Measurements from ENCODE around the gene AFG3L2. TPM values are rescaled to one million over a fixed set of nuclear protein-coding genes. Genes with fewer than 3 reads are reported as not detected.

AFG3L2 gene
- total and polyA plus RNA-seq, 4 experiments from 2014 or later, result 27.8 to 34.6 (median 32.2) TPM

DNA sequence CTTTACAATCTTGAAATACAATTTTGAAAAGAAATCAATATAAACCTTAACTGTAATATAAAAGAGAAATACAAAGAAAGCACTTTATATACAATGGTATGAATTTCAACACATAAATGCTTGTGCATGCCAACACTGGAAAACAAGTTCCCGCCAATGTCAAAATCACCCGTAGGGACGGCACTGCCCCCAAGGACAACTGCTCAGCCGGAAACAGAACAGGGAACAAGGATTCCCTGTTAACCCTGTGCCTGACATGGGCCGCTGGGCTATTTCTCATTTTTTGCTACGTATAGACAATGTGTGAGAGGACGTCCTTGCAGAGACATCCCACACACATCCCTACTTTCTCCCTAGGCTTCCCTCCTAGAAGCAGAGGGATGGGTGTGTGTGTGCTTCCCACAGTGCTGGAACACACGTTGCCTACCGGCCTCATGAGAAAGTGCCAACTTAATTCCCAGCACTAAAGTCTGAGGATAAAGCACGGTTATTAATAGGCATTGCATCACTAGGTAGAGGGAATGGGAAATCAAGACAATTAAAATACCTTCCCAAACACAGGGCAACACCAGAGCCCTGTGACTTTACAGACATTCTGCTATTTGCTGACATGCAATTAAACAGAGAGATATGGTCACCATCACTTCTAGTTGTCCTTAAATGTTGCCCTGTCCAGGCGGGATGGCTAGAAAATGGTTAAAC, 14.4 kb downstream of the AFG3L2 start:
- Mint-ChIP-seq H3K36me3 (peaks cover 56 to 76% of the 10 kb centered on the region in 2 donors), H3K4me3 (no peak overlapping the region), H3K27me3 (no peaks in the 10 kb centered on the region), H3K27ac (no peak overlapping the region), H3K9me3 (no peaks in the 10 kb centered on the region), H3K4me1 (peaks cover 0 to 5% (median 4%) of the 10 kb centered on the region in 4 donors)
- H3K27ac ChIP-seq (ENCODE audit: low read depth, low read length), result no peak overlapping the region
- ChIA-PET POLR2A (ENCODE audit: partially characterized antibody) (no interaction called here), CTCF (ENCODE audit: partially characterized antibody) (no interaction called here)
- H3K36me3 ChIP-seq (ENCODE audit: insufficient read depth, low read length), result peaks cover 56% of the 10 kb centered on the region
- H3K4me1 ChIP-seq (ENCODE audit: insufficient read depth, low read length), result no peaks in the 10 kb centered on the region
- no peak overlapping the region for H3K4me3 ChIP-seq (ENCODE audit: low read length in 2 of 2)
- no peaks in the 10 kb centered on the region for H3K9me3 ChIP-seq (ENCODE audit: control insufficient read depth in 1 of 2, low read length in 2 of 2)
- no peak for DNase-seq
- H3K27me3 ChIP-seq (ENCODE audit: insufficient read depth, low read length), result no peaks in the 10 kb centered on the region
- intact Hi-C loops (cut with micrococcal nuclease), result no loop called here

DNA sequence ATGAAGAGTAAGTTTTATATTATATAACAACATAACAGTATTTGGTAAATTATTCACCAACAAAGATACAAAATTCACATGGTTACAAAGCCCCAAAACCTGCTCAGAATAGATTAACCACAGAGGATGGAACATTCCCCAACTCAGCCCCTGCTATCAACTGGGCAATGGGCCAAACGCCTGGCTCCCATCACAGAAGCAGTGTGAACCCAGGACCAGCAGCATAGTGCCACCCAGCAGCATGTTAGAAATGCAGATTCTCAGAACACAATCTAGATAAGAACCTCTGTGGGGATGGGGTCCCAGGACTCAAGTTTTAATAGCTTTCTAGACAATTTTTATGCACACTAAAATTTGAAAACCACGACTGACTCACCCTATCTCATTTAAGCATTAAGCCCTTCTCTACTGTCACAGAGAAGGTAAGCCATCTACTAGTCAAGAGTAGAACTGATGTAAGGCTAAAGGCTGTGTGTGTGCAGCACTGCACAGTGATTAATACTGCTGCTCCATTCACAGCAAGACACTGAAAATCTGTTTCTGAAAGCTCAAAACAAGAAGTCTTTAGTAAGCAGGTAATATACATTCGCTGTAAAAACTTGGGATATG, 15.2 kb downstream of the AFG3L2 start:
- POLR2A ChIA-PET (ENCODE audit: partially characterized antibody), result no interaction called here
- Histone ChIP-seq H3K9me3 (ENCODE audit: control insufficient read depth in 1 of 2, low read length in 2 of 2) (no peaks in the 10 kb centered on the region), H3K4me3 (ENCODE audit: low read length in 2 of 2) (no peak overlapping the region), H3K36me3 (ENCODE audit: insufficient read depth, low read length) (peaks cover 50% of the 10 kb centered on the region), H3K27ac (ENCODE audit: low read depth, low read length) (no peak overlapping the region), H3K27me3 (ENCODE audit: insufficient read depth, low read length) (no peaks in the 10 kb centered on the region), H3K4me1 (ENCODE audit: insufficient read depth, low read length) (no peaks in the 10 kb centered on the region)
- Mint-ChIP-seq H3K27me3 (no peaks in the 10 kb centered on the region), H3K9me3 (no peaks in the 10 kb centered on the region), H3K27ac (no peak overlapping the region), H3K4me1 (peaks cover 0 to 3% (median under 1%) of the 10 kb centered on the region in 4 donors), H3K36me3 (peaks cover 52 to 73% of the 10 kb centered on the region in 2 donors), H3K4me3 (no peak overlapping the region)
- intact Hi-C loops (cut with micrococcal nuclease), result no loop called here
- no peak for DNase-seq
- CTCF ChIA-PET (ENCODE audit: partially characterized antibody), result interaction anchor here (1.2 kb wide), 1 partner anchor 15 kb away, joined by 3 read pairs; the partner anchor contains the start of gene AFG3L2

DNA sequence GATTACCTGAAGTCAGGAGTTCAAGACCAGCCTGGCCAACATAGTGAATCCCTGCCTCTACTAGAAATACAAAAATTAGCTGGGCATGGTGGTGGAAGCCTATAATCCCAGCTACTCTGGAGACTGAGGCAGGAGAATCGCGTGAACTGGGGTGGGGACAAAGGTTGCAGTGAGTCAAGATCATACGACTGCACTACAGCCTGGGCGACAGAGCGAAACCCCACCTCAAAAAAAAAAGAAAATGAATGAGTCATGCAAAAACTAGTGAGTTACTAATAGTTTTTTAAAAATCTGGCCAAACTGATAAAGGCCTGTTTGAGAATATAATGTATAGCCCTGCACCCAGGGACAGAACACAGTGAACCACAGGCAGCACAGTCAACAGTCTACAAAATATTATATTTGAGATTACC, 17.5 kb downstream of the AFG3L2 start:
- intact Hi-C loops (cut with micrococcal nuclease), result no loop called here
- Histone ChIP-seq H3K36me3 (ENCODE audit: insufficient read depth, low read length) (peaks cover 49% of the 10 kb centered on the region), H3K4me3 (ENCODE audit: low read length in 2 of 2) (no peak overlapping the region), H3K27ac (ENCODE audit: low read depth, low read length) (no peak overlapping the region), H3K9me3 (ENCODE audit: control insufficient read depth in 1 of 2, low read length in 2 of 2) (no peaks in the 10 kb centered on the region), H3K27me3 (ENCODE audit: insufficient read depth, low read length) (no peaks in the 10 kb centered on the region), H3K4me1 (ENCODE audit: insufficient read depth, low read length) (no peaks in the 10 kb centered on the region)
- Mint-ChIP-seq H3K4me3 (no peak overlapping the region), H3K9me3 (no peaks in the 10 kb centered on the region), H3K27me3 (no peaks in the 10 kb centered on the region), H3K27ac (no peak overlapping the region), H3K36me3 (peaks cover 44 to 74% of the 10 kb centered on the region in 2 donors), H3K4me1 (peaks cover 0 to 4% (median under 1%) of the 10 kb centered on the region in 4 donors)
- POLR2A ChIA-PET (ENCODE audit: partially characterized antibody), result no interaction called here
- CTCF ChIA-PET (ENCODE audit: partially characterized antibody), result interaction anchor here (1.2 kb wide), 1 partner anchor 16 kb away, joined by 4 read pairs; no protein-coding TSS in a partner anchor
- DNase-seq, result no peak

DNA sequence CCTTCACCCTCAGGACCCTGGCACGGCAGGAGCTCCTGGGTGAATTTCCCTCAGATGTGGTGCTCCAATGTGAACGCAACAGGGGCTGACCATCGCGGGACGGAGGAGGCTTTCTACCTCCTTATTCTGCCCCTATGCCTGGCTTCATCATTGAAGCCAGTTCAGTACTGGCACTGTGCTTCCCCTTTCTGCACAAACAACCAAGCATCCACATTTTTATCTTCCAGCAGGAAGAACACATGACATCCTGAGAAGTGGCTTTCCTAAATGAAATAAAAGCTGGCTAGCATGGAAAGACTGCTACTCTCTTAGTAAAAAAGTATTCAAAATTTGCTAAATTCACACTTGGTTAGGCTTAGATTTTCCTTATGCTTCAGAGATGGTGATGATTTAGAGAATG, 24.8 kb downstream of the AFG3L2 start:
- no peak for DNase-seq
- Mint-ChIP-seq H3K4me3 (no peak overlapping the region), H3K27ac (no peak overlapping the region), H3K36me3 (peaks cover 51 to 74% of the 10 kb centered on the region in 2 donors), H3K4me1 (peaks cover 0 to 6% (median under 1%) of the 10 kb centered on the region in 4 donors), H3K9me3 (no peaks in the 10 kb centered on the region), H3K27me3 (no peaks in the 10 kb centered on the region)
- Histone ChIP-seq H3K9me3 (ENCODE audit: control insufficient read depth in 1 of 2, low read length in 2 of 2) (no peaks in the 10 kb centered on the region), H3K27me3 (ENCODE audit: insufficient read depth, low read length) (no peaks in the 10 kb centered on the region), H3K4me3 (ENCODE audit: low read length in 2 of 2) (no peak overlapping the region), H3K36me3 (ENCODE audit: insufficient read depth, low read length) (peaks cover 53% of the 10 kb centered on the region), H3K27ac (ENCODE audit: low read depth, low read length) (no peak overlapping the region), H3K4me1 (ENCODE audit: insufficient read depth, low read length) (no peaks in the 10 kb centered on the region)
- POLR2A ChIA-PET (ENCODE audit: partially characterized antibody), result no interaction called here
- intact Hi-C loops (cut with micrococcal nuclease), result no loop called here
- CTCF ChIA-PET (ENCODE audit: partially characterized antibody), result no interaction called here

DNA sequence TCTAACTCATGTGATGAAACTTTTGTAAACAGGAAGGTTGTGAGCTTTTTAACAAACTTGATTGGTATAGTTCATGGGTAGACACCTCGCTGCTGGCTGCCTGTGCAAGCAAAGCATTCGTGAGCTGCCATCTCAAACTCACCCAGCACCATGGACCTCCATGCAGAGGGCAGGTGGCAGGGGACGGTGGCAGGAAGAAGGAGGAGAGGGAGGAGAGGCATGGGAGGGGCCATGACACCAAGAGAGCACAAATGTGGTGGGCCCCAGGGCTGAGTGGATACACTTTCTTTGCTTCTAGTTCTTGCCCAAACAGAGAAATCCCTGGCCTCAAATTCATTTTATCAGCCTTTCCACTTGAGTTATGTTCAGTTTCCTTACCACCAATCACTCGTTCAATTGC, 29.1 kb downstream of the AFG3L2 start:
- Histone ChIP-seq H3K27ac (ENCODE audit: low read depth, low read length) (no peak overlapping the region), H3K9me3 (ENCODE audit: control insufficient read depth in 1 of 2, low read length in 2 of 2) (no peaks in the 10 kb centered on the region), H3K27me3 (ENCODE audit: insufficient read depth, low read length) (no peaks in the 10 kb centered on the region), H3K36me3 (ENCODE audit: insufficient read depth, low read length) (peaks cover 61% of the 10 kb centered on the region), H3K4me3 (ENCODE audit: low read length in 2 of 2) (no peak overlapping the region), H3K4me1 (ENCODE audit: insufficient read depth, low read length) (no peaks in the 10 kb centered on the region)
- intact Hi-C loops (cut with micrococcal nuclease), result no loop called here
- no peak for DNase-seq
- ChIA-PET CTCF (ENCODE audit: partially characterized antibody) (interaction anchor here (1.3 kb wide), 1 partner anchor 19 kb away, joined by 5 read pairs; no protein-coding TSS in a partner anchor), POLR2A (ENCODE audit: partially characterized antibody) (no interaction called here)
- Mint-ChIP-seq H3K27me3 (no peaks in the 10 kb centered on the region), H3K4me3 (no peak overlapping the region), H3K36me3 (peaks cover 64 to 72% of the 10 kb centered on the region in 2 donors), H3K4me1 (no peaks in the 10 kb centered on the region), H3K9me3 (peaks cover 0 to 2% (median 0%) of the 10 kb centered on the region in 8 donors), H3K27ac (peak overlapping the region in 1 of 7 donors; percentile 2)

DNA sequence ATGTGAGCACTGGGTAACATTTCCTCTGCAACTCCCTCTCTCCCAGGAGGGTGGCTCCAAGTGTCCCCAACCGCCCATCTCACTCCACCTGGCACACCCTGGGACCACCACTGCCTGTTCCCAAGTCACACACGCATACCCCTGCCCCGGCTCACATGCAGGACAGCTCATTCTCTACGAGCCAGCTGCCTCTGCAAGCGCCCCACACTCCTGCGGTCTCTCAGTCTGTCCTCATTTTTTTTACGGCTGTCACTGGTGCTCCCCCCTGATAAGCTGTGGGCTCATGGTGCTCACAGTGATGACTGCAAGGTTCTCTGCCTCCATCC, 30.8 kb downstream of the AFG3L2 start:
- no peaks in the 10 kb centered on the region for H3K27me3 Mint-ChIP-seq
- no peak for DNase-seq
- H3K9me3 Mint-ChIP-seq, result peaks cover 0 to 2% (median 0%) of the 10 kb centered on the region in 8 donors
- H3K27me3 ChIP-seq (ENCODE audit: insufficient read depth, low read length), result no peaks in the 10 kb centered on the region
- peaks cover 59% of the 10 kb centered on the region for H3K36me3 ChIP-seq (ENCODE audit: insufficient read depth, low read length)
- H3K4me3 ChIP-seq (ENCODE audit: low read length in 2 of 2), result no peak overlapping the region
- H3K4me3 Mint-ChIP-seq, result no peak overlapping the region
- H3K36me3 Mint-ChIP-seq, result peaks cover 73 to 76% of the 10 kb centered on the region in 2 donors
- CTCF ChIA-PET (ENCODE audit: partially characterized antibody), result no interaction called here
- no peaks in the 10 kb centered on the region for H3K9me3 ChIP-seq (ENCODE audit: control insufficient read depth in 1 of 2, low read length in 2 of 2)
- POLR2A ChIA-PET (ENCODE audit: partially characterized antibody), result no interaction called here
- no peak overlapping the region for H3K27ac ChIP-seq (ENCODE audit: low read depth, low read length)
- no peaks in the 10 kb centered on the region for H3K4me1 ChIP-seq (ENCODE audit: insufficient read depth, low read length)
- intact Hi-C loops (cut with micrococcal nuclease), result no loop called here
- H3K4me1 Mint-ChIP-seq, result no peaks in the 10 kb centered on the region
- peak overlapping the region in 3 of 7 donors; percentile 20 to 86 (median 41) for H3K27ac Mint-ChIP-seq

DNA sequence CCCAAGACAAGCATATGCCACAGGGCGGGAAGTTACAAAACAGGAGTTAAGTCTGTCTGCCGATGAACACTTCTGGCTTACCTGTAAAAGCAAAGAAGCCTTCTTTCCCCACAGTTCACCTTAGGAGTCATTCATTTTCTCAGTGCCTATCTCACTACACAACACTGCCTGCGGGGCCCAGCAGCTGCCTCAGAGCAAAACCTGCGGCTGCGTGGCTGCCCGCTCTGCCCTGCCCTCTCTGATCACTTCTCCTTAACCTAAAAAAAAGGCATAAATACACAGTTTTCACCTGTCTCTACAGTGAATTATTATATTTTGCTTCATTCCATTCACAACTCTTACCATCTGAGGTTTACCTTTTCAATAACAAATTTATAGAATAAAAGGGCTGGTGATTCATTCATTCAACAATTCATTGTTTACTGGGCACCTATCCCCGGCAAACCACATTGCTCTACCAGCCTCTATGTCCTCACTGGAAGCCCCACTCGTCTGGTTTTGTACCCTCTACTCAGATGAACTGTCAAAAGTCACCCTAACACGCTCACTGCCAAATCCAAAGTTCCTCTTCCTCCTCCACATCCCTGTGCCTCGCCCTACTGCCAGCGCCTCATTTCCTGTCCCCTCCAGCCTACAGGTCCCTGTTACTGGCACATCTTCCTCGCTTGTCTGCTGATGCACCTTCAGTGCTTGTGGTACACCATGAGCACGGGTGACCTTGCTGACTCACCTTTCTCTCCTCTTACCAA, 31.4 kb downstream of the AFG3L2 start:
- H3K4me3 ChIP-seq (ENCODE audit: low read length in 2 of 2), result no peak overlapping the region
- H3K9me3 ChIP-seq (ENCODE audit: control insufficient read depth in 1 of 2, low read length in 2 of 2), result no peaks in the 10 kb centered on the region
- Mint-ChIP-seq H3K4me3 (no peak overlapping the region), H3K4me1 (no peaks in the 10 kb centered on the region), H3K36me3 (peaks cover 71 to 72% of the 10 kb centered on the region in 2 donors), H3K27ac (peak overlapping the region in 1 of 7 donors; percentile 20), H3K9me3 (peaks cover 0 to 2% (median 0%) of the 10 kb centered on the region in 8 donors), H3K27me3 (no peaks in the 10 kb centered on the region)
- H3K27me3 ChIP-seq (ENCODE audit: insufficient read depth, low read length), result no peaks in the 10 kb centered on the region
- H3K4me1 ChIP-seq (ENCODE audit: insufficient read depth, low read length), result no peaks in the 10 kb centered on the region
- CTCF ChIA-PET (ENCODE audit: partially characterized antibody), result no interaction called here
- H3K27ac ChIP-seq (ENCODE audit: low read depth, low read length), result no peak overlapping the region
- DNase-seq, result no peak
- H3K36me3 ChIP-seq (ENCODE audit: insufficient read depth, low read length), result peaks cover 54% of the 10 kb centered on the region
- POLR2A ChIA-PET (ENCODE audit: partially characterized antibody), result no interaction called here
- intact Hi-C loops (cut with micrococcal nuclease), result no loop called here
